Measurements from ENCODE around the gene ENOX1.

DNA sequence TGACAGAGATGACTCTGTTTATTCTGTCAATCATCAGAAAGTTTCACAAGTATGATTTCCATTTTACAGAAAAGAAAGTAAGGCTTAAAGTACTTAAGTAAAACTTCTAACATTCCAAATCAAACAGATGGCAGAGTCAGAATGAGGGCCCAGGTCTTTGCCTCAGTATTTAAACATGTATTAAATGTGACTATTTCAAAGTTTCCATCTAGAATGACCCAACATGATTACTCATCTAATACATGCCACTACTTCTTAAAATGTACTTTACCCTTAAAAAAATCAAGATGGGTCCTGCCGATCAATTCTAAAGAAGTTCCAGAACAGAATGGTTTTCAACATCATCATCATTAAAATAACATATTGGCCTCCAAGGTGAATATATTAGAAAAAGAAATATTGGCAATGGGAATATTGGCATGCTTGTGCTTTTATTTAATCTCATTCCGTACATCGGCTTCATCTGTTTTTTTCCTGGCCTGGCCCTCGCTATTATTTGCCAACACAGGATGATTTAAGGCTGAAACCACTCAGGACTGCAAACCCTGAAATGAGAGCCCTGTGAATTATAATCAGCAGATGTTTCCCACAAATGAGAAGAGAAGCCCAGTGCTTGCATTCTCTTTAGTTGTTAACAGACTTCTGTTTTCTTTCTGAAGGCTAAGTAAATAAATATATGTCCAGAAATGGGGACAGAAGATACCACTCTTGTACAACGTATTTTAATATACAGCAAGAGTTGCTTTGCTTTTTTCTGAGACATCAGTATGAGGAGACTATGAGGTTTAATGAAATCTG lies 423.4 kb downstream of the ENOX1 start:
- TF ChIP-seq, protein P1, sequence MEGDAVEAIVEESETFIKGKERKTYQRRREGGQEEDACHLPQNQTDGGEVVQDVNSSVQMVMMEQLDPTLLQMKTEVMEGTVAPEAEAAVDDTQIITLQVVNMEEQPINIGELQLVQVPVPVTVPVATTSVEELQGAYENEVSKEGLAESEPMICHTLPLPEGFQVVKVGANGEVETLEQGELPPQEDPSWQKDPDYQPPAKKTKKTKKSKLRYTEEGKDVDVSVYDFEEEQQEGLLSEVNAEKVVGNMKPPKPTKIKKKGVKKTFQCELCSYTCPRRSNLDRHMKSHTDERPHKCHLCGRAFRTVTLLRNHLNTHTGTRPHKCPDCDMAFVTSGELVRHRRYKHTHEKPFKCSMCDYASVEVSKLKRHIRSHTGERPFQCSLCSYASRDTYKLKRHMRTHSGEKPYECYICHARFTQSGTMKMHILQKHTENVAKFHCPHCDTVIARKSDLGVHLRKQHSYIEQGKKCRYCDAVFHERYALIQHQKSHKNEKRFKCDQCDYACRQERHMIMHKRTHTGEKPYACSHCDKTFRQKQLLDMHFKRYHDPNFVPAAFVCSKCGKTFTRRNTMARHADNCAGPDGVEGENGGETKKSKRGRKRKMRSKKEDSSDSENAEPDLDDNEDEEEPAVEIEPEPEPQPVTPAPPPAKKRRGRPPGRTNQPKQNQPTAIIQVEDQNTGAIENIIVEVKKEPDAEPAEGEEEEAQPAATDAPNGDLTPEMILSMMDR (IDR thresholded peaks at IDR 0.05) = no peak
- no peak for TF ChIP-seq POLR2A (IDR thresholded peaks at IDR 0.05)
